ENCODE measurements around the gene GALNT13.

The GALNT13 gene

DNA sequence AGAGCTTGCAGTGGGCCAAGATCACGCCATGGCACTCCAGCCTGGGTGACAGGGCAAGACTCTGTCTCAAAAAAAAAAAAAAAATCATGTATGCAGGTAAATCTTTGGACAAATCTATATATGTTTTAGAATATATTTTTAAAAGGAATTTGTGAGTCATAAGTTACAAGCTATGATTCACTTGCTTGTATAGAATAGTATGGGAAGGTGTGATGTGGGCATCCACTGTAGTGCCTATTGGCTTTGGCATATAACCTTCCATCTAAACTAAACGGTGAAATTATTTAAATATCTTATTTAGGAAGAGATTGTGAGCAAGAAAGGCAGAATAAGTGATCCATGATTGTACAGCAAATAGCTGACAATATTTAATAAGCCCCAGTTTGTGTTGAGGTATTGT, 261.1 kb downstream of the GALNT13 start:
- DNase-seq: no peak

DNA sequence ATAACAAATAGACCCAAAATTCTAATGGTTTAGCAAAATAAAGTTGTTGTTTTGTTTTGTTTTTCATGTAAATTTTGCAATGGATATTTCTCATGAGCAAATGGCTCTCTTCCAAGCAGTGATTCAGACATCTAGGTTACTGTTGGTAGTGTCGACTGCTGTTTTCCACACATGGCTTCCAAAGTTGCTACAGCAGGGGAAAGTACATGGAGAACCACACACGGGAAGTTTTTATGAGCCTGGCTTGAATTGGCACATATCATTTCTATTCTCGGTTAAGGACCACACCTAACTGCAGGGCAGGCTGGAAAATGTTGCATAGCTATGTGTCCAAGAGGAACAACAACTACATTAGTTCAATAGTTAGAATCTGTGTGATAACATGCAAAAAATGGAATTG, 262.1 kb downstream of the GALNT13 start:
- DNase-seq: no peak

GRCh38 chr2:154140249-154141025, 268.7 kb downstream of the GALNT13 start:
- DNase-seq: no peak

DNA sequence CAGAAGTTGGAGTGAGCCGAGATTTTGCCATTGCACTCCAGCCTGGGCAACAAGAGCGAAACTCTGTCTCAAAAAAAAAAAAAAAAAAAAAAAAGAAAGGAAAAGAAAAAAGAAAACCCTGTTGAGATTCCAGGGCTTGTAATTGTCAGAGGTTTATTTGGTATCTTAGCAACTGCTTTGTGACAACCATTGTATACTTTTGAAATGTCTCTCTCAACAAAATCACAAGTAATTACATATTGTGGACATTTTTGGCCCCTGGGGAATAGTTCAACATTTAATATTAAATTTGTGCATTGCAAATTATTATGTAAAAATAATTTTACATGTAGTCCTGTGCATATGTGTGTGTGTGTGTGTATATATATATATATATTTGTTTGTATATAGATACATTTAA, 270.8 kb downstream of the GALNT13 start:
- DNase-seq: no peak

- DNase-seq: no peak
Measured at GRCh38 chr2:154143105-154143504, 271.4 kb downstream of the GALNT13 start.

- no peak for DNase-seq
Measured at GRCh38 chr2:154158101-154158500, 286.4 kb downstream of the GALNT13 start.

DNA sequence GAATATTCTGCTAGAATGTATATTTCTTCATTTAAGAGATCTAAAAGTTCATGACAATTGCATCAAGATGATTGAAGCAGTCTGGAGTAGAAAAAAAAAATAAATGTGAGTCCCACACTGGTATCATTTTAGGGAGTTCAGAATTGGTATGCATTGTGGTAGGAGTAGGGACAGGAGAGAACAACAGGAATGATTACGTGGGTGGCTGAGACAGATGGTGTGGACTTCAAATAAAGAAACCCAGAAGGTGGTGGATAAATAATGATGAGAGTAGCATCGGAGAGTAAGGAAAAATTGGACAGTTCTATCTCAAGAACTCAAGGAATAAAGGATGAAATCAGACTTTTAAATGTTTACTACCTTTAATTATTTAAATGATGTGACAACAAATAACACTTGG, 289.6 kb downstream of the GALNT13 start:
- DNase-seq: no peak

- DNase-seq: no peak
Measured at GRCh38 chr2:154170400-154170799, 298.7 kb downstream of the GALNT13 start.

- DNase-seq: no peak
Measured at GRCh38 chr2:154173164-154173563, 301.4 kb downstream of the GALNT13 start.

GRCh38 chr2:154173919-154174318, 302.2 kb downstream of the GALNT13 start:
- DNase-seq: no peak

- DNase-seq: no peak
Measured at GRCh38 chr2:154182008-154182407, 310.3 kb downstream of the GALNT13 start.

- DNase-seq: no peak
Measured at GRCh38 chr2:154187948-154188347, 316.2 kb downstream of the GALNT13 start.

DNA sequence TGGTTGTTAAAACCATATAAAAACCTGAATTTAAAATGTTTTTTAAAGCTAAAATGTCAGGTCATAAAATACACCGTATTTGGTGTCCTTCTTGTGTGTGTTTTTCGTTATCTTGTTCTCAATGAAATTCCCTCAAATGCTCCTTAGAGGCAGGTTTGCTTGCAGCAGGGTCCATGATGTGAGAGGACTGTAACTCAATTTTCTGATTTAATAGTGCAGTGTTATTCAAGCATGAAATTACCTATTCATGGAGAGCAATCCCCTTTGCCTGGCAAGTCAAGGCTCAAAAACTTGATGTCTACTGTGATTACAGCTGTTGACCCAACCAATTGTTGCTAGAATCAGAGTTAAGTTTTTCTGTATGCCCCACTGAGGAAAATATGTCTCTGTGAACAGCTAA, 318.2 kb downstream of the GALNT13 start:
- DNase-seq: no peak

- no peak for DNase-seq
Measured at GRCh38 chr2:154193246-154193645, 321.5 kb downstream of the GALNT13 start.

- DNase-seq: no peak
Measured at GRCh38 chr2:154194909-154195643, 323.4 kb downstream of the GALNT13 start.

GRCh38 chr2:154195644-154196195, 324.0 kb downstream of the GALNT13 start:
- DNase-seq: no peak

GRCh38 chr2:154198866-154199265, 327.1 kb downstream of the GALNT13 start:
- no peak for DNase-seq

GRCh38 chr2:154203206-154203605, 331.5 kb downstream of the GALNT13 start:
- DNase-seq: no peak

DNA sequence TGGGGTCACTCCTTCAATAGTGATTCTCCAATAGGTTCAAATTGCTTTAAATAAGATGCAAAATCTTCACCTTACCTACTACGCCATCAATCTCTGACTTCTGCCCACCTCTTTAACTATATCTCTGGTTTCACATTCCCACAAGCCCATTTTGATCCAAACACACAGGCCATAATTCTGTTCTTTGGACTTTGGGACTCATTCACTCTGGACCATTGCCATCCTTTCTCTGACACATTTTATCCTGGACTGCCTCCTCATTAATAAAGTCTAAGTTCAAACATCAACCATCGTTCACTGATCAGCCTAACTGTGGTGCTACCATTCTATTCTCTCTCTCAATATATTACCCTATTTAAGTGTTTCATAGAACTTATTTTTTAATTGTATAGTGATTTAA, 332.2 kb downstream of the GALNT13 start:
- DNase-seq: no peak

GRCh38 chr2:154207288-154208047, 335.7 kb downstream of the GALNT13 start:
- no peak for DNase-seq

GRCh38 chr2:154223726-154224125, 352.0 kb downstream of the GALNT13 start:
- DNase-seq: no peak

DNA sequence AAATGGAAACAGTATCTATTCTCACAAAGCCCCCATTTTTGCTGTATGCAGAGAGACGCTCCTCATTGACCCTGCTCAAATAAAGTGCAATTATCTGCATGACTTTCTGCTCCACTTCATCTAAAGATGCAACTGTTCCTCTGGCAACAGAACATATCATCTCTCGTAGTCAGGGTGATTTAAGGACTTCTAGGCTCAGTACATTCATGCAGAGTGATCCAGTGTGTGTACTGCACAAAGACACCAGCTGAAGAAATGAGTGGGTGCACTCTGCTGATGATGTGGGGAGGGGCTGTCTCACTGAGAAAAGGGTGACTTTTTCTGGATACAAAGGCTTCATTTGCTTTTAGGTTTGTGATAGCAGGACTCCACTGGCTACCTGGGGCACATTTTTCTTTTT, 355.2 kb downstream of the GALNT13 start:
- DNase-seq: no peak

GRCh38 chr2:154228566-154229280, 357.0 kb downstream of the GALNT13 start:
- no peak for DNase-seq

Data from NCI-H1048 (cell line).